ENCODE results near the gene ERCC1.

GRCh38 chr19:45463241-45463640 is 39.5 kb upstream of the ERCC1 start:
- TF ChIP-seq CTCF (IDR thresholded peaks at IDR 0.05; ENCODE audit: poor library complexity, severe bottlenecking) (no peak), EZH2 (IDR thresholded peaks at IDR 0.05; ENCODE audit: borderline replicate concordance, insufficient read depth, low read length, poor library complexity, severe bottlenecking) (no peak), POLR2AphosphoS5 (IDR thresholded peaks at IDR 0.05) (no peak), EP300 (conservative IDR thresholded peaks at IDR 0.05; ENCODE audit: poor library complexity, severe bottlenecking) (no peak), TAF1 (IDR thresholded peaks at IDR 0.05; ENCODE audit: low read depth) (no peak), MXI1 (conservative IDR thresholded peaks at IDR 0.05; ENCODE audit: poor library complexity, severe bottlenecking) (no peak), RAD21 (conservative IDR thresholded peaks at IDR 0.05) (no peak), REST (IDR thresholded peaks at IDR 0.05; ENCODE audit: borderline replicate concordance) (no peak), SMC3 (conservative IDR thresholded peaks at IDR 0.05; ENCODE audit: poor library complexity) (no peak)

All from neural cell (in vitro differentiated cells).